Panc1 (cell line): Measurements from ENCODE around the gene SCAMP4.

Experiments used
- POLR2AphosphoS5 ChIP-seq: IDR thresholded peaks from 2 replicates; pipeline ENCODE4 v1.6.1; 2012; ENCODE audit warnings: mild to moderate bottlenecking, low read depth, low read length, moderate library complexity
- SIN3A ChIP-seq: IDR thresholded peaks from 2 replicates; pipeline ENCODE4 v1.6.1; 2012; ENCODE audit warnings: low read depth, mild to moderate bottlenecking, low read length, moderate library complexity, borderline replicate concordance; ENCODE audit not compliant: insufficient read depth
- TF ChIP-seq, protein P1 (sequence below): fragments of 450-650 bp; IDR thresholded peaks from 2 replicates; pipeline ENCODE4 v1.5.1; 2017; ENCODE audit warnings: mild to moderate bottlenecking
- TF ChIP-seq, protein P2 (sequence below), 2 experiments: IDR thresholded peaks; 2 replicates each; pipeline ENCODE4 v1.6.1; 2011 to 2012; ENCODE audit warnings: low read depth in 2 of 2, control low read depth in 1 of 2, low read length in 1 of 2, mild to moderate bottlenecking in 1 of 2, moderate library complexity in 1 of 2; ENCODE audit not compliant: insufficient read depth in 1 of 2

DNA sequence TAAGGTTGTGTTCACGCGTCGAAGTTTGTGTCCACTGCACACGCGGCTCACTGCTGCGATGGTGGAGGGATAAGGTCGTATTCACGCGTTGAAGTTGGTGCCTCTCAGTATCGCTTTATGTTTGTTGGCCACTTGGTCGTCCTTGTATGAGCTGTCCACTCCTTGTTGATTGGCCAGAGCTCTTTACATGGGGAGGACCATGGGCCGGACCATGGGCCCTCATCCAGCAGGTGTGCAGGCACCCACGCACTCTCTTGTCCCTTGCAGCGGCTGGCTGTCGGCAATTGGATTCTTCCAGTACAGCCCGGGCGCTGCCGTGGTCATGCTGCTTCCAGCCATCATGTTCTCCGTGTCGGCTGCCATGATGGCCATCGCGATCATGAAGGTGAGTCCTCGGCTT, 17.6 kb downstream of the SCAMP4 start:
- TF ChIP-seq, protein P1, sequence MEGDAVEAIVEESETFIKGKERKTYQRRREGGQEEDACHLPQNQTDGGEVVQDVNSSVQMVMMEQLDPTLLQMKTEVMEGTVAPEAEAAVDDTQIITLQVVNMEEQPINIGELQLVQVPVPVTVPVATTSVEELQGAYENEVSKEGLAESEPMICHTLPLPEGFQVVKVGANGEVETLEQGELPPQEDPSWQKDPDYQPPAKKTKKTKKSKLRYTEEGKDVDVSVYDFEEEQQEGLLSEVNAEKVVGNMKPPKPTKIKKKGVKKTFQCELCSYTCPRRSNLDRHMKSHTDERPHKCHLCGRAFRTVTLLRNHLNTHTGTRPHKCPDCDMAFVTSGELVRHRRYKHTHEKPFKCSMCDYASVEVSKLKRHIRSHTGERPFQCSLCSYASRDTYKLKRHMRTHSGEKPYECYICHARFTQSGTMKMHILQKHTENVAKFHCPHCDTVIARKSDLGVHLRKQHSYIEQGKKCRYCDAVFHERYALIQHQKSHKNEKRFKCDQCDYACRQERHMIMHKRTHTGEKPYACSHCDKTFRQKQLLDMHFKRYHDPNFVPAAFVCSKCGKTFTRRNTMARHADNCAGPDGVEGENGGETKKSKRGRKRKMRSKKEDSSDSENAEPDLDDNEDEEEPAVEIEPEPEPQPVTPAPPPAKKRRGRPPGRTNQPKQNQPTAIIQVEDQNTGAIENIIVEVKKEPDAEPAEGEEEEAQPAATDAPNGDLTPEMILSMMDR = no peak
- no peak for TF ChIP-seq SIN3A
- no peak for TF ChIP-seq POLR2AphosphoS5
- TF ChIP-seq, protein P2, sequence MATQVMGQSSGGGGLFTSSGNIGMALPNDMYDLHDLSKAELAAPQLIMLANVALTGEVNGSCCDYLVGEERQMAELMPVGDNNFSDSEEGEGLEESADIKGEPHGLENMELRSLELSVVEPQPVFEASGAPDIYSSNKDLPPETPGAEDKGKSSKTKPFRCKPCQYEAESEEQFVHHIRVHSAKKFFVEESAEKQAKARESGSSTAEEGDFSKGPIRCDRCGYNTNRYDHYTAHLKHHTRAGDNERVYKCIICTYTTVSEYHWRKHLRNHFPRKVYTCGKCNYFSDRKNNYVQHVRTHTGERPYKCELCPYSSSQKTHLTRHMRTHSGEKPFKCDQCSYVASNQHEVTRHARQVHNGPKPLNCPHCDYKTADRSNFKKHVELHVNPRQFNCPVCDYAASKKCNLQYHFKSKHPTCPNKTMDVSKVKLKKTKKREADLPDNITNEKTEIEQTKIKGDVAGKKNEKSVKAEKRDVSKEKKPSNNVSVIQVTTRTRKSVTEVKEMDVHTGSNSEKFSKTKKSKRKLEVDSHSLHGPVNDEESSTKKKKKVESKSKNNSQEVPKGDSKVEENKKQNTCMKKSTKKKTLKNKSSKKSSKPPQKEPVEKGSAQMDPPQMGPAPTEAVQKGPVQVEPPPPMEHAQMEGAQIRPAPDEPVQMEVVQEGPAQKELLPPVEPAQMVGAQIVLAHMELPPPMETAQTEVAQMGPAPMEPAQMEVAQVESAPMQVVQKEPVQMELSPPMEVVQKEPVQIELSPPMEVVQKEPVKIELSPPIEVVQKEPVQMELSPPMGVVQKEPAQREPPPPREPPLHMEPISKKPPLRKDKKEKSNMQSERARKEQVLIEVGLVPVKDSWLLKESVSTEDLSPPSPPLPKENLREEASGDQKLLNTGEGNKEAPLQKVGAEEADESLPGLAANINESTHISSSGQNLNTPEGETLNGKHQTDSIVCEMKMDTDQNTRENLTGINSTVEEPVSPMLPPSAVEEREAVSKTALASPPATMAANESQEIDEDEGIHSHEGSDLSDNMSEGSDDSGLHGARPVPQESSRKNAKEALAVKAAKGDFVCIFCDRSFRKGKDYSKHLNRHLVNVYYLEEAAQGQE (IDR thresholded peaks at IDR 0.05; ENCODE audit: insufficient read depth in 1 of 2, low read depth in 2 of 2, low read length in 1 of 2) = no peak
